Hepatic stellate cell (primary cell): ENCODE measurements around the gene OR14A16.
A peak's percentile ranks its signal among the peaks of the same experiment; 100 is the strongest.

Experiments used
- DNase-seq: peaks from one replicate; pipeline ENCODE4 v3.0.0; 2011; ENCODE audit warnings: low spot score

The OR14A16 gene

GRCh38 chr1:247824023-247824422 lies at the start of gene OR14A16:
Gene OR14A16, minus strand, starts transcription at chr1:247824119. Its CDS starts 8,390 bp downstream, at chr1:247815729.
- no peak for DNase-seq

- DNase-seq = peak; percentile 24
Measured at GRCh38 chr1:247865416-247865815, 41.5 kb upstream of the OR14A16 start.

GRCh38 chr1:247864644-247865043 lies 40.7 kb upstream of the OR14A16 start:
- no peak for DNase-seq

- DNase-seq = no peak
Measured at GRCh38 chr1:247862756-247863155, 38.8 kb upstream of the OR14A16 start.

- DNase-seq = peak; percentile 21
Measured at GRCh38 chr1:247857985-247858619, 34.2 kb upstream of the OR14A16 start.

- peak; percentile 76 for DNase-seq
Measured at GRCh38 chr1:247857069-247857984, 33.4 kb upstream of the OR14A16 start, which contains the start of gene TRIM58. Gene TRIM58, plus strand, starts transcription at chr1:247857187. Its CDS starts 60 bp downstream, at chr1:247857247.

- no peak for DNase-seq
Measured at GRCh38 chr1:247855911-247856310, 32.0 kb upstream of the OR14A16 start.

GRCh38 chr1:247854899-247855545 lies 31.1 kb upstream of the OR14A16 start:
- DNase-seq = no peak

- DNase-seq = no peak
Measured at GRCh38 chr1:247849616-247850015, 25.7 kb upstream of the OR14A16 start.

GRCh38 chr1:247848346-247848745 lies 24.4 kb upstream of the OR14A16 start:
- no peak for DNase-seq

GRCh38 chr1:247845693-247846017 lies 21.7 kb upstream of the OR14A16 start:
- no peak for DNase-seq

- DNase-seq = no peak
Measured at GRCh38 chr1:247845011-247845692, 21.2 kb upstream of the OR14A16 start.

GRCh38 chr1:247843411-247843810 lies 19.5 kb upstream of the OR14A16 start:
- DNase-seq = no peak

- DNase-seq = no peak
Measured at GRCh38 chr1:247841796-247842195, 17.9 kb upstream of the OR14A16 start, which contains the start of gene OR11L1. Gene OR11L1, minus strand, starts transcription at chr1:247841896. Its CDS starts 0 bp downstream, at chr1:247841896.

GRCh38 chr1:247840818-247841217 lies 16.9 kb upstream of the OR14A16 start:
- no peak for DNase-seq

- no peak for DNase-seq
Measured at GRCh38 chr1:247833601-247834000, 9.7 kb upstream of the OR14A16 start.

GRCh38 chr1:247829656-247830055 lies 5.7 kb upstream of the OR14A16 start:
- no peak for DNase-seq

- no peak for DNase-seq
Measured at GRCh38 chr1:247825362-247825761, 1.4 kb upstream of the OR14A16 start.

GRCh38 chr1:247822060-247822459 lies 1.9 kb downstream of the OR14A16 start:
- DNase-seq = no peak

GRCh38 chr1:247812637-247813036 lies 11.3 kb downstream of the OR14A16 start:
- DNase-seq = no peak

- DNase-seq = no peak
Measured at GRCh38 chr1:247797518-247797917, 26.4 kb downstream of the OR14A16 start.

- no peak for DNase-seq
Measured at GRCh38 chr1:247769603-247770002, 54.3 kb downstream of the OR14A16 start.
